Gastrocnemius medialis (tissue), 4 donors: ENCODE measurements around the gene WDR35.

Experiments used
- CTCF ChIP-seq, 5 experiments: fragments of 450-650 bp in 3 of 5; fragments of 200-600 bp in 2 of 5; sonication (generic) in 2 of 5; IDR thresholded peaks in 4 of 5; conservative IDR thresholded peaks in 1 of 5; 1 replicate in 4 of 5; 2 replicates in 1 of 5; pipeline ENCODE4 v1.5.1; 2016 to 2019; ENCODE audit warnings: antibody characterized with exemption in 5 of 5, mild to moderate bottlenecking in 3 of 5, moderate library complexity in 3 of 5
- POLR2A ChIP-seq, 2 donors: fragments of 450-650 bp; IDR thresholded peaks; one replicate each; pipeline ENCODE4 v1.6.1; 2017; ENCODE audit warnings: antibody characterized with exemption in 2 of 2, mild to moderate bottlenecking in 2 of 2, moderate library complexity in 2 of 2

GRCh38 chr2:19949071-19949470 is 40.8 kb downstream of the WDR35 start:
- no peak for TF ChIP-seq POLR2A (IDR thresholded peaks at IDR 0.05)
- no peak for TF ChIP-seq CTCF (IDR thresholded peaks at IDR 0.05 in 4 of 5, conservative IDR thresholded peaks at IDR 0.05 in 1 of 5)
